Effector CD4-positive, alpha-beta T cell (primary cell): ENCODE data around the gene MRM1.
"Not testable (repeated sequence)": the region's sequence is repeated elsewhere in the genome, so short reads cannot be mapped to it uniquely, and the experiment has no call there.

Experiments used
- DNase-seq: peaks from one replicate; pipeline ENCODE4 v3.0.0-alpha.2; 2020

Gene MRM1

GRCh38 chr17:36602030-36602748, 806 bp downstream of the MRM1 start:
- DNase-seq, result no peak

- DNase-seq, result peak; percentile 54
These were observed 1.6 kb downstream of the MRM1 start for GRCh38 chr17:36602924-36603384.

GRCh38 chr17:36605028-36605427, 3.6 kb downstream of the MRM1 start:
- not testable (repeated sequence) for DNase-seq

GRCh38 chr17:36608280-36608679, 6.9 kb downstream of the MRM1 start:
- DNase-seq, result no peak

- DNase-seq, result no peak
These were observed 7.6 kb downstream of the MRM1 start for GRCh38 chr17:36608794-36609497.

GRCh38 chr17:36609498-36609862, 8.1 kb downstream of the MRM1 start:
- no peak for DNase-seq

GRCh38 chr17:36610474-36610873, 9.1 kb downstream of the MRM1 start:
- DNase-seq, result no peak

GRCh38 chr17:36611345-36612072, 10.1 kb downstream of the MRM1 start:
- DNase-seq, result no peak

GRCh38 chr17:36612323-36612722, 10.9 kb downstream of the MRM1 start:
- DNase-seq, result no peak

GRCh38 chr17:36613155-36613554, 11.8 kb downstream of the MRM1 start:
- no peak for DNase-seq

- no peak for DNase-seq
These were observed 12.7 kb downstream of the MRM1 start for GRCh38 chr17:36614081-36614480.

GRCh38 chr17:36614933-36615332, 13.6 kb downstream of the MRM1 start:
- DNase-seq, result no peak

GRCh38 chr17:36616061-36617029, 15.0 kb downstream of the MRM1 start:
- DNase-seq, result no peak

- DNase-seq, result no peak
These were observed 16.4 kb downstream of the MRM1 start for GRCh38 chr17:36617773-36618172.

- no peak for DNase-seq
These were observed 21.9 kb downstream of the MRM1 start for GRCh38 chr17:36623281-36623680.

- DNase-seq, result no peak
These were observed 23.8 kb downstream of the MRM1 start for GRCh38 chr17:36625188-36625587.

- DNase-seq, result no peak
These were observed 25.7 kb downstream of the MRM1 start for GRCh38 chr17:36627101-36627500.

GRCh38 chr17:36628576-36628975, 27.2 kb downstream of the MRM1 start:
- DNase-seq, result no peak

- peak; percentile 71 for DNase-seq
These were observed 28.0 kb downstream of the MRM1 start for GRCh38 chr17:36629252-36629847.

- no peak for DNase-seq
These were observed 28.7 kb downstream of the MRM1 start for GRCh38 chr17:36629970-36630502.

- DNase-seq, result no peak
These were observed 29.6 kb downstream of the MRM1 start for GRCh38 chr17:36631022-36631421.
